Measurements from ENCODE around the gene PLOD1. TPM values are rescaled to one million over a fixed set of nuclear protein-coding genes. Genes with fewer than 3 reads are reported as not detected.
"Not testable (repeated sequence)": the region's sequence is repeated elsewhere in the genome, so short reads cannot be mapped to it uniquely, and the experiment has no call there.

PLOD1 gene
- total and polyA plus RNA-seq, 2 donors (not counting 1 experiment from before 2014, with no cell fraction given): 210 to 278 TPM

GRCh38 chr1:11938722-11939526 is 4.4 kb downstream of the PLOD1 start:
- H3K79me2 ChIP-seq (ENCODE audit: control insufficient read depth, insufficient read depth, low read length): peaks cover 24% of the 10 kb centered on the region
- H3K36me3 ChIP-seq (ENCODE audit: control insufficient read depth, insufficient read depth, low read length): peaks cover 2% of the 10 kb centered on the region
- no peaks in the 10 kb centered on the region for H3K9me3 ChIP-seq (ENCODE audit: control insufficient read depth, insufficient read depth, low read depth, low read length)
- H4K20me1 ChIP-seq (ENCODE audit: control insufficient read depth, extremely low read depth, insufficient read depth, low read length): no peaks in the 10 kb centered on the region
- H3K4me1 ChIP-seq (ENCODE audit: control insufficient read depth, extremely low read depth, insufficient read depth, low read length): peaks cover 4% of the 10 kb centered on the region
- no peak overlapping the region for H3K4me2 ChIP-seq (ENCODE audit: extremely low read depth, insufficient read depth, low read length)
- no peak overlapping the region for H3K27ac ChIP-seq (ENCODE audit: insufficient read depth, low read length)
- H2AFZ ChIP-seq (ENCODE audit: low read length): no peak overlapping the region
- H3K9ac ChIP-seq (ENCODE audit: insufficient read depth, low read length): no peak overlapping the region
- TF ChIP-seq CTCF (conservative IDR thresholded peaks at IDR 0.05 in 1 of 2, IDR thresholded peaks at IDR 0.05 in 1 of 2; ENCODE audit: low read depth in 1 of 2, low read length in 2 of 2) (no peak), EZH2 (IDR thresholded peaks at IDR 0.05; ENCODE audit: low read length, missing control alignments) (no peak)
- no peak overlapping the region for H3K4me3 ChIP-seq (replicated peaks in 1 of 4; ENCODE audit: control extremely low read depth in 1 of 4, insufficient read depth in 1 of 4, low read depth in 3 of 4, low read length in 4 of 4)
- DNase-seq (ENCODE audit: low read depth in 2 of 2): no peak
- no peaks in the 10 kb centered on the region for H3K27me3 ChIP-seq (ENCODE audit: control insufficient read depth, insufficient read depth, low read length)

GRCh38 chr1:11939794-11940193 is 5.3 kb downstream of the PLOD1 start:
- H3K79me2 ChIP-seq (ENCODE audit: control insufficient read depth, insufficient read depth, low read length): peaks cover 23% of the 10 kb centered on the region
- H3K27me3 ChIP-seq (ENCODE audit: control insufficient read depth, insufficient read depth, low read length); H3K36me3 ChIP-seq (ENCODE audit: control insufficient read depth, insufficient read depth, low read length); H3K4me3 ChIP-seq (replicated peaks in 1 of 4; ENCODE audit: control extremely low read depth in 1 of 4, insufficient read depth in 1 of 4, low read depth in 3 of 4, low read length in 4 of 4); H3K4me1 ChIP-seq (ENCODE audit: control insufficient read depth, extremely low read depth, insufficient read depth, low read length); H3K9ac ChIP-seq (ENCODE audit: insufficient read depth, low read length); H3K9me3 ChIP-seq (ENCODE audit: control insufficient read depth, insufficient read depth, low read depth, low read length); H3K27ac ChIP-seq (ENCODE audit: insufficient read depth, low read length); DNase-seq (ENCODE audit: low read depth in 2 of 2); H3K4me2 ChIP-seq (ENCODE audit: extremely low read depth, insufficient read depth, low read length); H2AFZ ChIP-seq (ENCODE audit: low read length); H4K20me1 ChIP-seq (ENCODE audit: control insufficient read depth, extremely low read depth, insufficient read depth, low read length): not testable (repeated sequence)

- no peak for TF ChIP-seq CTCF (conservative IDR thresholded peaks at IDR 0.05 in 1 of 2, IDR thresholded peaks at IDR 0.05 in 1 of 2; ENCODE audit: low read depth in 1 of 2, low read length in 2 of 2)
- TF ChIP-seq EZH2 (IDR thresholded peaks at IDR 0.05; ENCODE audit: low read length, missing control alignments): no peak
- DNase-seq (ENCODE audit: low read depth in 2 of 2): peak in 1 of 2 donors; percentile 31
- H3K4me1 ChIP-seq (ENCODE audit: control insufficient read depth, extremely low read depth, insufficient read depth, low read length): peaks cover 3% of the 10 kb centered on the region
- no peak overlapping the region for H3K4me2 ChIP-seq (ENCODE audit: extremely low read depth, insufficient read depth, low read length)
- no peak overlapping the region for H3K9ac ChIP-seq (ENCODE audit: insufficient read depth, low read length)
- H3K27ac ChIP-seq (ENCODE audit: insufficient read depth, low read length): no peak overlapping the region
- peaks cover 18% of the 10 kb centered on the region for H3K79me2 ChIP-seq (ENCODE audit: control insufficient read depth, insufficient read depth, low read length)
- no peak overlapping the region for H3K4me3 ChIP-seq (replicated peaks in 1 of 4; ENCODE audit: control extremely low read depth in 1 of 4, insufficient read depth in 1 of 4, low read depth in 3 of 4, low read length in 4 of 4)
- H3K9me3 ChIP-seq (ENCODE audit: control insufficient read depth, insufficient read depth, low read depth, low read length): no peaks in the 10 kb centered on the region
- H3K27me3 ChIP-seq (ENCODE audit: control insufficient read depth, insufficient read depth, low read length): no peaks in the 10 kb centered on the region
- H3K36me3 ChIP-seq (ENCODE audit: control insufficient read depth, insufficient read depth, low read length): peaks cover 5% of the 10 kb centered on the region
- H2AFZ ChIP-seq (ENCODE audit: low read length): no peak overlapping the region
- no peaks in the 10 kb centered on the region for H4K20me1 ChIP-seq (ENCODE audit: control insufficient read depth, extremely low read depth, insufficient read depth, low read length)
Measured at GRCh38 chr1:11940260-11940921, 5.9 kb downstream of the PLOD1 start.
